Body of pancreas (tissue), 4 donors: ENCODE measurements around the gene TCF7L1. TPM values are rescaled to one million over a fixed set of nuclear protein-coding genes. Genes with fewer than 3 reads are reported as not detected.
"Not testable (repeated sequence)": the region's sequence is repeated elsewhere in the genome, so short reads cannot be mapped to it uniquely, and the experiment has no call there.

Source experiments
- ATAC-seq: fragments of 150-250 bp; one replicate; pipeline ENCODE4 v1.9.1; 2016
- DNase-seq, 4 donors: peaks; one replicate each; pipeline ENCODE4 v3.0.0-alpha.2; 2019
- H3K27ac ChIP-seq, 4 donors: fragments of 200-600 bp; sonication (generic); 1 replicate in 3 of 4; 2 replicates in 1 of 4; pipeline versions ENCODE4 v1.5.1 to v1.6.1; 2016 to 2019; ENCODE audit warnings: mild to moderate bottlenecking in 1 of 4, mixed read lengths in 1 of 4, moderate library complexity in 1 of 4
- H3K27me3 ChIP-seq, 2 donors: fragments of 200-600 bp; sonication (generic); one replicate each; pipeline ENCODE4 v1.6.0; 2016; ENCODE audit warnings: mild to moderate bottlenecking in 1 of 2
- H3K36me3 ChIP-seq, 2 donors: fragments of 200-600 bp; sonication (generic); replicated peaks in 1 of 2; 2 replicates each; pipeline ENCODE4 v1.5.1; 2016; ENCODE audit warnings: low read depth in 2 of 2; ENCODE audit not compliant: insufficient read depth in 1 of 2
- H3K4me1 ChIP-seq: fragments of 200-600 bp; sonication (generic); one replicate; pipeline ENCODE4 v1.6.0; 2016
- H3K4me3 ChIP-seq, 2 donors: fragments of 200-600 bp; sonication (generic); 1 replicate in 1 of 2; 2 replicates in 1 of 2; pipeline ENCODE4 v1.5.1; 2016 to 2019
- H3K9me3 ChIP-seq, 3 donors: fragments of 200-600 bp; sonication (generic); 1 replicate in 2 of 3; 2 replicates in 1 of 3; pipeline ENCODE4 v1.5.1; 2016
- CTCF ChIP-seq, 7 experiments: fragments of 450-650 bp in 4 of 7; fragments of 200-600 bp in 3 of 7; sonication (generic) in 3 of 7; IDR thresholded peaks; one replicate each; pipeline ENCODE4 v1.5.1; 2016 to 2019; ENCODE audit warnings: antibody characterized with exemption in 7 of 7
- POLR2A ChIP-seq, 3 donors: fragments of 450-650 bp; IDR thresholded peaks; one replicate each; pipeline ENCODE4 v1.6.1; 2016; ENCODE audit warnings: antibody characterized with exemption in 3 of 3, mild to moderate bottlenecking in 2 of 3
- WGBS, 2 donors: methylation state at CpG; one replicate each; pipeline ENCODE4 v1.1.5; 2017; 5-methylcytosine and 5-hydroxymethylcytosine counted together
- intact Hi-C: fragments of 100-400 bp; cut with DNase I; formaldehyde crosslinking; loops from one replicate; pipeline ENCODE4 v1.15.1; 2023
- total RNA-seq, 2 donors: library from RNA; depleted of rRNA; stranded (reverse); fragments of >200 nt; gene quantifications; one replicate each; pipeline ENCODE4 v1.1.0, GENCODE V29; 2016

TCF7L1 gene
- total RNA-seq, 2 donors from 2014 or later = 2.1 to 4.3 TPM

DNA sequence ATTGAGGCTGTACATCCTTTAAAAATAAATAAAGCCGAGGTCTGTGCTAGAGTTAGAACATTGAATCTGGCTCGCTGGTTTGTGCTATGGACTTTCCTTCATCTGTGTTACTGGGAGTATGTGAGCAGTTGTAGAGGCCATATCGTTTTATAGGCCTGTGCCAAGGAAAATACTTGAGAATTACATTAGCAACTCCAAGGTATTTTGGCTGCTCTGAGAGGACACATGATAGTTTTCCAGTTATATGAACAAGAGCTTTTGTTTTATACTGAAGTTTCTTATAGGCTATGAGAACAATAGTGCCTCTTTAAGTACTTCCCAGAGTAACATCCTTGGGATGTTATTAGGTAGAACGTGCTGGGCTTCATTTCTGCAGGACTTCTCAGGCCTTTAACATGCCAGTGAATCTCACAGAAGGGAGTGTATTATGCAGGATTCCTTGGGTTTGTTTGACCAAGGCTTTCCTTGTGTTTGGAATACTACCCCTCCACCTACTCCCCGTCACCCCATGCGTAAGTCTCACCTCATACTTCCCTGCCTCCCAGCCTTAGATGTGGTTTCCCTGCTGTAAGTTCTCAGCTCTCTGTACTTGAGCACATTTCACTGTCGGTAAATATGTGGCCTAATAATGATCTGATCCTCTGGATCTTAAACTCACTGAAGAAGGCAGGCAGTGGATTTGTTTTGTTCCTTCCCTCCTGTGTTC, 21.0 kb downstream of the TCF7L1 start:
- no peak for DNase-seq
- Histone ChIP-seq H3K9me3 (no peaks in the 10 kb centered on the region), H3K4me1 (peaks cover 12% of the 10 kb centered on the region), H3K4me3 (no peak overlapping the region), H3K27ac (no peak overlapping the region), H3K36me3 (no peaks in the 10 kb centered on the region), H3K27me3 (no peaks in the 10 kb centered on the region)
- TF ChIP-seq POLR2A (IDR thresholded peaks at IDR 0.05) (no peak), CTCF (IDR thresholded peaks at IDR 0.05) (no peak)
- WGBS, 2 donors = 54 to 65% methylated on average over 7 of the region's 7 CpGs
- intact Hi-C loops = no loop called here
- ATAC-seq = no peak

- DNase-seq, ATAC-seq, H3K27ac ChIP-seq, H3K36me3 ChIP-seq, H3K4me3 ChIP-seq, H3K27me3 ChIP-seq, H3K9me3 ChIP-seq, intact Hi-C loops: not testable (repeated sequence)
- H3K4me1 ChIP-seq = peaks cover 12% of the 10 kb centered on the region
- 91 to 95% methylated on average over 8 of the region's 8 CpGs for WGBS, 2 donors
Observed at GRCh38 chr2:85155082-85155481, 21.9 kb downstream of the TCF7L1 start.

DNA sequence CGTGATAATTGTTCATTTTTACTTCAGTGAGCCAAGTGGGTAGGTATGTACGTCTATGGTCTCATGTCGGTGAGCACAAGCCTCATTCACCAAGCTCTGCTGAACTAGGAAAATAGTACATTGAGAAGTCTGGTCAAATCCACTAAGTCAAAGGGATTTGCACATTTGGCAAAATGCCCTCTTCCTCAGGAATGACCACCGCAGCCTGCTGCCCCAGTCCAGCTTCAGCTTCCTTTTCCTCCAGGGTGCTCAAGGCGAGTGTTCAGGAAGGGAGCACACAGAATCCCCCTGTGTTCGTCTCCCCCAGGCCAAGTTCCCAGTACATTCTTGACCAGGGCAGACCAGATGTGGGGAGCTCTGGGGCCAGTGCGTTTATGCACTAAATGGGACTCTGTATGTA, 23.0 kb downstream of the TCF7L1 start:
- WGBS, 2 donors = 79 to 81% methylated on average over 7 of the region's 7 CpGs
- no peak for TF ChIP-seq POLR2A (IDR thresholded peaks at IDR 0.05)
- no peak for TF ChIP-seq CTCF (IDR thresholded peaks at IDR 0.05)
- peaks cover 12% of the 10 kb centered on the region for H3K4me1 ChIP-seq
- intact Hi-C loops = no loop called here
- H3K36me3 ChIP-seq = no peaks in the 10 kb centered on the region
- no peak overlapping the region for H3K4me3 ChIP-seq
- H3K27me3 ChIP-seq = no peaks in the 10 kb centered on the region
- H3K9me3 ChIP-seq = no peaks in the 10 kb centered on the region
- ATAC-seq = no peak
- DNase-seq = no peak
- H3K27ac ChIP-seq = no peak overlapping the region

DNA sequence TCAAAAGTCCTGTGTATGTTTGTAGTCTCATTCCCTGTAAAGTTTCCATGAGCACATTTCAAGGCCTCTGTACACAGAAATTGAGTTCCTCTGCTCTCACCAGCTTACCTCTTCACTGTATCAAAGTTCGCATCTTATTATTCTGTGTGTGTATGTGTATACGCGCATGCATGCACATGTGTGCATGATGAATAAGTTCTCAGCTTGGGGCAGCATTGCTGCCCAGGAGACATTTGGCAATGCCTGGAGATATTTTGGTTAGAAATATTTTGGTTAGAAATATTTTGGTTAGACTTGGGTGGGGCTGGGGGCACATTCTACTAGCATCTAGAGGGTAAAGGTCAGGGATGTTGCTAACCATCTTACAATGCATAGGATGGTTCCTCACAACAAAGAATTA, 23.4 kb downstream of the TCF7L1 start:
- DNase-seq (no peak), ATAC-seq (no peak)
- Histone ChIP-seq H3K36me3 (no peaks in the 10 kb centered on the region), H3K9me3 (no peaks in the 10 kb centered on the region), H3K27me3 (no peaks in the 10 kb centered on the region), H3K4me1 (peaks cover 12% of the 10 kb centered on the region), H3K4me3 (no peak overlapping the region), H3K27ac (no peak overlapping the region)
- intact Hi-C loops = no loop called here
- no peak for TF ChIP-seq CTCF (IDR thresholded peaks at IDR 0.05)
- no peak for TF ChIP-seq POLR2A (IDR thresholded peaks at IDR 0.05)
- WGBS, 2 donors = 88 to 100% methylated on average over 3 of the region's 3 CpGs

DNA sequence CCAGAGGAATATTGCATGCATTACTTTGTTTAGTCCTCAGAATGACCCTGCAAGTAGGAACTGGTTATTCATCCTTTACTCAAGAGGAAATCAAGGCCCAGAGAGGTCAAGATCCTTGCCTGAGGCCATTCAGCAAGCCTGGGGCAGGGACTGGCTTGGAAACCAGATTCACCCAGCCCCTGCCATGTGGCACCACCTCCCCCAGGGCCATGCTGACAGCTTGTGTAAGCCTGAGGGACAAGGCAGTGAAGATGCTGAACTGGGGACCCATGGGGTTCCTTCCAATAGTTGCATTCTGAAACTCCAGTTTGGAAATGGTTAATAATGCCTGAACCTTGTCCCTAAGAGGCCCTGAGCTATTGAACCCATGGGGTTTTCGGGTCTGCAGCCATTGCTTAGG, 24.2 kb downstream of the TCF7L1 start:
- intact Hi-C loops = no loop called here
- Histone ChIP-seq H3K4me3 (no peak overlapping the region), H3K36me3 (no peaks in the 10 kb centered on the region), H3K27me3 (no peaks in the 10 kb centered on the region), H3K9me3 (no peaks in the 10 kb centered on the region), H3K4me1 (peaks cover 12% of the 10 kb centered on the region), H3K27ac (no peak overlapping the region)
- 83 to 100% methylated on average over 1 of the region's 1 CpG for WGBS, 2 donors
- TF ChIP-seq CTCF (IDR thresholded peaks at IDR 0.05) (no peak), POLR2A (IDR thresholded peaks at IDR 0.05) (no peak)
- DNase-seq (no peak), ATAC-seq (no peak)
